Small intestine (tissue), 7 donors: ENCODE measurements around the gene PTPRE. TPM values are rescaled to one million over a fixed set of nuclear protein-coding genes. Genes with fewer than 3 reads are reported as not detected.
A peak's percentile ranks its signal among the peaks of the same experiment; 100 is the strongest.

Source experiments
- DNase-seq, 2 donors: peaks; one replicate each; pipeline versions ENCODE4 v3.0.0 to v3.0.0-alpha.2; 2013
- FAIRE-seq: peaks from 2 replicates; lab custom pipeline; 2012; peaks lifted over from hg19 to GRCh38; lab: Jason Lieb, UNC
- H3K27ac ChIP-seq, 3 donors: one replicate each; pipeline ENCODE4 v1.5.1; 2013; ENCODE audit warnings: low read length in 2 of 3, mild to moderate bottlenecking in 2 of 3, control low read depth in 1 of 3, inconsistent platforms in 1 of 3, low read depth in 1 of 3, moderate library complexity in 1 of 3
- H3K27me3 ChIP-seq, 3 donors: one replicate each; pipeline ENCODE4 v1.6.1; 2013; ENCODE audit warnings: low read length in 3 of 3, inconsistent platforms in 1 of 3; ENCODE audit not compliant: control insufficient read depth in 3 of 3, insufficient read depth in 3 of 3
- H3K36me3 ChIP-seq, 3 donors: one replicate each; pipeline ENCODE4 v1.6.1; 2013; ENCODE audit warnings: low read length in 3 of 3, inconsistent platforms in 1 of 3, low read depth in 1 of 3, mild to moderate bottlenecking in 1 of 3, moderate library complexity in 1 of 3; ENCODE audit not compliant: control insufficient read depth in 3 of 3, insufficient read depth in 2 of 3
- H3K4me1 ChIP-seq, 3 donors: one replicate each; pipeline ENCODE4 v1.6.1; 2013; ENCODE audit warnings: low read length in 2 of 3, inconsistent platforms in 1 of 3, low read depth in 1 of 3, mild to moderate bottlenecking in 1 of 3, moderate library complexity in 1 of 3; ENCODE audit not compliant: control insufficient read depth in 3 of 3, insufficient read depth in 2 of 3
- H3K4me3 ChIP-seq, 3 donors: one replicate each; pipeline ENCODE4 v1.5.1; 2013; ENCODE audit warnings: low read length in 3 of 3, control low read depth in 1 of 3, inconsistent platforms in 1 of 3, low read depth in 1 of 3, mild to moderate bottlenecking in 1 of 3, moderate library complexity in 1 of 3
- H3K9me3 ChIP-seq, 2 donors: one replicate each; pipeline ENCODE4 v1.6.1; 2013; ENCODE audit warnings: low read depth in 1 of 2, low read length in 1 of 2; ENCODE audit not compliant: control insufficient read depth in 2 of 2, insufficient read depth in 1 of 2
- WGBS, 3 donors: extraction: QIAGEN DNeasy Blood & Tissue Kit; methylation state at CpG; one replicate each; pipeline ENCODE4 v1.1.7; 2013; 5-methylcytosine and 5-hydroxymethylcytosine counted together
- polyA plus RNA-seq, 4 donors: library from polyadenylated mRNA; stranded (reverse) in 3 of 4; unstranded in 1 of 4; fragments of 200-250 nt in 3 of 4; fragments of 120-200 nt in 1 of 4; gene quantifications; one replicate each; pipeline versions ENCODE4 v1.2.1 to v1.2.3, GENCODE V29; 2013
- donor health status: healthy with polysubstance abuse.
- donor health status: control.
- donor health status: control.
- donor health status: Bipolar disorder and iron deficiency.
- donor health status: healthy.

PTPRE gene
- polyA plus RNA-seq, 4 donors: 2.7 to 21.0 (median 6.2) TPM

DNA sequence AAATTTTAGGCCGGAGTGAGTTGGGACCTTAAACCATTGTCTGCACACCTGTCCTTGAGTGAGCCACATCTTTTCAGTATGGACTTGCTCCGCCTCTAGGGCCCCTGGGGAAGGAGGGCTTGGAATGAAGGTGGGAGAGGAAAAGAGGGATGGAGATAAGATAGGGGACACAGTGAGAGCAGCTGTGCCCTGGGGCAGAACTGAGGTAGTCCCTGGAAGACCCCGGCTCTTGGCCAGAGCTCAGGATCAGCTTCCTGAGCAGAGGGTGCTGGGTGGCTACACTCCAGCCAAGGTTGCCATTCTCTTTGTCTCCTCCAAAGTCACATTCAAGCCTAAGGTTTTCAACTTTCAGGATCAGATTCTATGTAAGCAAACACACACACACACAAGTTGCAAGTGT, 137.3 kb downstream of the PTPRE start:
- DNase-seq (no peak), FAIRE-seq (no peak)
- peaks cover 4 to 14% (median 5%) of the 10 kb centered on the region in 3 donors for H3K4me1 ChIP-seq
- no peak overlapping the region for H3K4me3 ChIP-seq
- WGBS, 3 donors: 94 to 98% (median 94%) methylated on average over 3 of the region's 3 CpGs
- no peaks in the 10 kb centered on the region for H3K9me3 ChIP-seq
- no peak overlapping the region for H3K27ac ChIP-seq
- no peaks in the 10 kb centered on the region for H3K27me3 ChIP-seq
- H3K36me3 ChIP-seq: peaks cover 0 to 11% (median 0%) of the 10 kb centered on the region in 3 donors

DNA sequence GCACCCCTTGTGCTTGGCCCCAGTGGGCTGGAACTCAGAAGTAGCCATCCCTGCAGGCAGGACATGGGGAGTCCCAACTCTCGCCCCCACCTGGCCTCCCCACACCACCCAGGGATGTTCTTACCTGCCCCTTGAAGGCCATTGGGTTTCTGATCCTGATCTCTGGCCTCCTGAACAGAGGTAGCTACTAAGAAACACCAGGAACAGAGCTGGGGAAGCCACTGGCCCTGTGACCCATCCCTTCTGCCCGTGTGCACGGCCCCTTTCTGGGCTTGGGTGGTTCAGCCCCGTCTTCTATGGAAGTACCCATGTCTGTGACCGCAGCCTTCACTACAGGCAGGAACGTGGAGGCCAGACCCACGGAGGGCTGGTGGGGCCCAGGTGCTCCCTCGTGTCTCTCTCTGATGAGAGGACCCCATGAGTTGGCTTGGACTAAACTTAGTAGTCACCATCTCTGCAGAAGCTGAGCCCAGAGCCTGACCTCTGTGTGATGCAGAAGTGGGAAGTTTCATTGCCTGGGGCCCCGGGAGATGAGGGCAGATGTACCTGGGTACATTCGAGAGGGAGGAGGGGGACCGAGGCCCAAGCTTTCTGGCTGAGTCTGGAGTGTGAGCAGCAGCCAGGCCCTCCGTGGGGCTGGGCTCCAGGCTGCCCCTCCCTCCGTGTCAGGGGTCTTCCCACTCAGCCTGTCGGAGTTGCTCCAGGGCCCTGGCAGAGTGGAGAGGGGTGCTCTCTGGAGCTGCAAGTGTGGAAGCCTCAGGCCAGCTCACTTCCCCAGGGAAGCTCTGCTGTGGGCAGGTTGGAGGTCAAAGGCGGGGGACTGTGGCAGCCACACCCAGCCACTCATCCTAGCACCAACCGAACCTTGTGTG, 138.3 kb downstream of the PTPRE start:
- no peak overlapping the region for H3K4me3 ChIP-seq
- H3K27me3 ChIP-seq: no peaks in the 10 kb centered on the region
- DNase-seq: no peak
- FAIRE-seq: no peak
- peaks cover 4 to 14% (median 5%) of the 10 kb centered on the region in 3 donors for H3K4me1 ChIP-seq
- H3K36me3 ChIP-seq: peaks cover 0 to 15% (median 0%) of the 10 kb centered on the region in 3 donors
- WGBS, 3 donors: 87 to 91% (median 88%) methylated on average over 15 to 16 of the region's 16 CpGs
- H3K9me3 ChIP-seq: no peaks in the 10 kb centered on the region
- H3K27ac ChIP-seq: no peak overlapping the region

DNA sequence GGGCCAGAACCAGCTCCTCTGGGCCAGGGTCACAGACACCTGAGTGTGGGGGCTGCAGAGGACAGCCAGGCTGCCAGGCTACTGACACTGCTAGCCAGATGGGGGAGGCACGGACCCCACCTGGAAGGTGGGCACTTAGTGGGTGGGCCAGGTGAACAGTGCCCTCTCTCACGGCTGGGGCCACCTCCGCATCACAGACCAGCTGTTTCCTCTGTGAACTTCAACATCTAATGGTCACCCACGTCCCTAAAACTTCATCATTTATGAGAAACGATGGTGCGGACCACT, 138.9 kb downstream of the PTPRE start:
- Histone ChIP-seq H3K4me1 (peaks cover 4 to 14% (median 5%) of the 10 kb centered on the region in 3 donors), H3K4me3 (no peak overlapping the region), H3K36me3 (peaks cover 0 to 15% (median 0%) of the 10 kb centered on the region in 3 donors), H3K9me3 (no peaks in the 10 kb centered on the region), H3K27ac (no peak overlapping the region), H3K27me3 (no peaks in the 10 kb centered on the region)
- DNase-seq (no peak), FAIRE-seq (no peak)
- WGBS, 3 donors: 84 to 92% (median 90%) methylated on average over 6 of the region's 6 CpGs

DNA sequence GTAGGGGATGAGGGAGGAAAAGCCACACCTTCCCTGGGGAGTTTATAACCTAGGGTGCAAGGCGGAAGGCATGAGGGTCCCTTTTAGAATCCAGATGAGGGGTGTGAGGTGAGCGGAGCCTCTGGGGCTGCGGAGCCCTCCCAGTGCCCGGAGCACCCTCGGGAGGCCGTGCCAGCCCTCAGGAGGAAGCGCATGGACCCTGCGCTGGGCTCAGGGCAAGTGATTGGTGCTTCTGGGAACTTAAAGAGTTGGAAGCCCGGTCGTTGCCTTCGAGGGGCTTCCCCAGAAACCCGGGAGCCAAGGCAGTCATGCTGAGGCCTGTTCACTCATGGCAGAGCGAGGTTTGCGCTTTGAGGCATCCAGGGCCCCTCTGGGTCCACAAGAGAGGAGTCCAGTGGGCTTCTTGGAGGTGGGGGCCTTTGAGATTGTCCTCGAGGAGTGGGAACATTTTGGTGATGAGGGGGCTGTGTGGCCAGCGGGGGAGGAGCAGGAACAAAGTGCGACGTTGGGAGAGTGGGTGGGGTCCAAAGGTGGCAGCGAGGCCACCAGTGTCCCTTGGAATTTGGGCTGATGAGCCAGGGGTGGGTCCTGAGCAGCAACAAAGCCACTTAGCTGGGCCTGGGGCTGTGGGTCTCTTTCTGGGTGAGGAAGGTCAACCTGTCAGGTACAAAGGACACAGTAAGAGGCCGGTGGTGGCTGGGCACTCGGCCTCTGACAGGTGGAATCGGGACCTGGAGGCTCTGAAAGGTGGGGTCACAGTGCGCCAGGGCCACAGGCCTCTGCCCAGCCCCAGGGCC, 139.5 kb downstream of the PTPRE start:
- FAIRE-seq (no peak), DNase-seq (no peak)
- no peak overlapping the region for H3K4me3 ChIP-seq
- H3K27ac ChIP-seq: peak overlapping the region in 2 of 3 donors; percentile 45 to 92
- no peaks in the 10 kb centered on the region for H3K9me3 ChIP-seq
- 82 to 87% (median 85%) methylated on average over 21 to 23 of the region's 23 CpGs for WGBS, 3 donors
- peaks cover 0 to 17% (median 0%) of the 10 kb centered on the region in 3 donors for H3K36me3 ChIP-seq
- H3K27me3 ChIP-seq: no peaks in the 10 kb centered on the region
- peaks cover 4 to 14% (median 5%) of the 10 kb centered on the region in 3 donors for H3K4me1 ChIP-seq

DNA sequence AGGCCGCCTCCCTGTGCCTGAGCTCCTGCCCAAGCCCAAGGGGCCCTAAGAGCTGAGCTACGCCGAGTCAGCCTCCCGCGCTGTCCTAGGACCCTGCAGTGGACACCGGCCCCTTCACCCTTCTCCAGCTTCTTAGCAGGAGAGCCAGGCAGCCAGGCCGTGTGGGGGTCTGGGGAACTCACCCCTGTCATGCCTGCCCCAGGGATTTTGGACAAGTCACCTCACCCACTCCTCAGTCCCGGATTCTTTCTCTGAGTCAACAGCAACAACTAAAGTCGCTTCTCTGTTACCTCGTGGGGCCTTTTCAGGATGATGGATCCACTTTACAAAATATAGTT, 140.0 kb downstream of the PTPRE start:
- H3K27ac ChIP-seq: peak overlapping the region; percentile 45 to 92 (median 75)

DNA sequence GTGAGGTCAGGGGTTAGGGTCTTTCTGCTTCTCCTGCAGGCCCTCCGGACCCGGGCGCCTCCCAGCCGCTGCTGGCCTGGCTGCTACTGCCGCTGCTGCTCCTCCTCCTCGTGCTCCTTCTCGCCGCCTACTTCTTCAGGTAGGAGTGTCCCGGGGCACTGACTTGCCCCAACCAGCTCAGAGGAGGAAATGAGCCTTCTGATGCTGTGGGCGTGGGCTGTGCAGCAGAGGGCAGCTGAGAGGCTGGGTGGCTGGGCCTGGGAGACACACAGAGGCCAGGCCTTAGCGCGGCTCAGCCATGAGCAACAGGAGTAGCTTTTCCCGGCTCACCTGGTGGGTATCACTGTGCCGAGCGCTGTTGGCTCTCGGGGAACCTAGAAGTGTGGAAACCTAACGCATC, 140.4 kb downstream of the PTPRE start:
- Histone ChIP-seq H3K4me3 (peak overlapping the region in 2 of 3 donors; percentile 7 to 42), H3K36me3 (peaks cover 0 to 24% (median 0%) of the 10 kb centered on the region in 3 donors), H3K9me3 (no peaks in the 10 kb centered on the region), H3K27me3 (no peaks in the 10 kb centered on the region), H3K4me1 (peaks cover 4 to 14% (median 5%) of the 10 kb centered on the region in 3 donors), H3K27ac (peak overlapping the region; percentile 69 to 92 (median 75))
- DNase-seq (peak; percentile 90 to 95), FAIRE-seq (no peak)
- WGBS, 3 donors: 0 to 27% (median 13%) methylated on average over 17 of the region's 17 CpGs

More for the DNA sequence above, 140.0 kb downstream of the PTPRE start:
- 66 to 81% (median 70%) methylated on average over 10 of the region's 10 CpGs for WGBS, 3 donors
- DNase-seq (no peak), FAIRE-seq (no peak)
- H3K9me3 ChIP-seq: no peaks in the 10 kb centered on the region
- H3K36me3 ChIP-seq: peaks cover 0 to 22% (median 0%) of the 10 kb centered on the region in 3 donors
- no peak overlapping the region for H3K4me3 ChIP-seq
- no peaks in the 10 kb centered on the region for H3K27me3 ChIP-seq
- H3K4me1 ChIP-seq: peaks cover 4 to 14% (median 5%) of the 10 kb centered on the region in 3 donors

DNA sequence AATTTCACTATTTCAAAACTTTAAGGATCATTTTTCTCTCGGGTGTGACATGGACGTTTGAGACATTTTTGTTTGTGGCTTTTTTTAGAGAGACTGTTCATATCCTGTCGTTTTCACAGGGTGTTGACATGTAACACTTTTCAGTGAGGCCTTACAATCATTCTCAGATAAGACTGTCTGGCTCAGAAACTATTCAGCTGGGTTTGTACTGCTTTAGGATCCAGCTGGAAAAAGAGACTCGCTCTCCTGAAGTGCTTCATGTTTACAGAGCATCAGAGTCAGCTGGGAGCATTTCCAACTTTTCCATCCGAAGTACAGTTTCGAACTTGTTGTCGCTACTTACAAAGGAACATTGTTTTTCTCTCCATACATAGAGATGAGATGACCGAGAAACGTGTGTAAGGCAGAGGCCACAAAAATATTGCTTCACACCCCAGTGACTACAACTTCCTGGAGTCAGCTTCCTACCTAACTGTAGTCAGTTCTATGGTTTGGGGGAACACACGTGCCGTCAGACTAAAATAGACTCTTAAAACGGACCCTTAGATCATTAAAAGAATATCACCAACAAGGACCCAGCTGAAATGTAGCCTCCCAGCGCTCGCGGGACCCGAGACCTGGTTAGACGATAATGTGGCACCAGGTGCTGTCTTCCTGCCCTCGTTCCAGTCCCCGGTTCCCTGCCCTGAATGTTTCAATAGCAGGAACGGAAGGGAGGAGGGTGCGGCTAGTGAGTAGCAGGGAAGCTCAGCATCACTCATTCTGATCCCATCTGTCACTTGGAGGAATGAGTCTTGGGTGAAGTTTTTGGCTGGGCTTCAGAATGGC, 141.3 kb downstream of the PTPRE start:
- no peaks in the 10 kb centered on the region for H3K27me3 ChIP-seq
- H3K4me3 ChIP-seq: peak overlapping the region in 2 of 3 donors; percentile 7 to 42
- WGBS, 3 donors: 4 to 25% (median 8%) methylated on average over 21 of the region's 21 CpGs
- peak; percentile 42 to 48 for DNase-seq
- peaks cover 4 to 14% (median 5%) of the 10 kb centered on the region in 3 donors for H3K4me1 ChIP-seq
- peaks cover 0 to 31% (median 0%) of the 10 kb centered on the region in 3 donors for H3K36me3 ChIP-seq
- H3K27ac ChIP-seq: peak overlapping the region; percentile 69 to 92 (median 75)
- no peaks in the 10 kb centered on the region for H3K9me3 ChIP-seq
- FAIRE-seq: no peak
